ENCODE results near the gene CBFA2T3.

The CBFA2T3 gene

DNA sequence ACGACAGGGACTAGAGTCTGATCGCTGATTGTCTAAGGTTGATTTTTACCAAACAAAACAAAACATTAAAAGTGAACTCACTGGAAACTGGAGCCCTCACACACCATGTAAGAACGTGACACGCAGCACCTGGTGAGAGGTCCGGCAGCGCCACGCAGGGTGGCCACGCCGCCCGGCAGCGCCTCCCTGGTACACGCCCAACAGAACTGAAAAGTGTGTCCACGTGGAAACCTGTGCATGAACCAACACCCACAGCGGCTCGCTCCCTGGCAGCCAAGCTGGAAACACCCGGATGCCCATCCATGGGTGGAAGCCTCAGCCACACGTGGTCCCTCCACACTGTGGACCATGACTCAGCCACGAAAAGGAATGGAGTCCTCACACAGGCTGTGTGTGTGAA is 129.4 kb downstream of the CBFA2T3 start:
- no peak overlapping the region for H3K4me3 ChIP-seq
- TF ChIP-seq, protein P1, sequence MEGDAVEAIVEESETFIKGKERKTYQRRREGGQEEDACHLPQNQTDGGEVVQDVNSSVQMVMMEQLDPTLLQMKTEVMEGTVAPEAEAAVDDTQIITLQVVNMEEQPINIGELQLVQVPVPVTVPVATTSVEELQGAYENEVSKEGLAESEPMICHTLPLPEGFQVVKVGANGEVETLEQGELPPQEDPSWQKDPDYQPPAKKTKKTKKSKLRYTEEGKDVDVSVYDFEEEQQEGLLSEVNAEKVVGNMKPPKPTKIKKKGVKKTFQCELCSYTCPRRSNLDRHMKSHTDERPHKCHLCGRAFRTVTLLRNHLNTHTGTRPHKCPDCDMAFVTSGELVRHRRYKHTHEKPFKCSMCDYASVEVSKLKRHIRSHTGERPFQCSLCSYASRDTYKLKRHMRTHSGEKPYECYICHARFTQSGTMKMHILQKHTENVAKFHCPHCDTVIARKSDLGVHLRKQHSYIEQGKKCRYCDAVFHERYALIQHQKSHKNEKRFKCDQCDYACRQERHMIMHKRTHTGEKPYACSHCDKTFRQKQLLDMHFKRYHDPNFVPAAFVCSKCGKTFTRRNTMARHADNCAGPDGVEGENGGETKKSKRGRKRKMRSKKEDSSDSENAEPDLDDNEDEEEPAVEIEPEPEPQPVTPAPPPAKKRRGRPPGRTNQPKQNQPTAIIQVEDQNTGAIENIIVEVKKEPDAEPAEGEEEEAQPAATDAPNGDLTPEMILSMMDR (IDR thresholded peaks at IDR 0.05): no peak
- no peak overlapping the region for H3K27ac ChIP-seq
- DNase-seq (ENCODE audit: low spot score): no peak

DNA sequence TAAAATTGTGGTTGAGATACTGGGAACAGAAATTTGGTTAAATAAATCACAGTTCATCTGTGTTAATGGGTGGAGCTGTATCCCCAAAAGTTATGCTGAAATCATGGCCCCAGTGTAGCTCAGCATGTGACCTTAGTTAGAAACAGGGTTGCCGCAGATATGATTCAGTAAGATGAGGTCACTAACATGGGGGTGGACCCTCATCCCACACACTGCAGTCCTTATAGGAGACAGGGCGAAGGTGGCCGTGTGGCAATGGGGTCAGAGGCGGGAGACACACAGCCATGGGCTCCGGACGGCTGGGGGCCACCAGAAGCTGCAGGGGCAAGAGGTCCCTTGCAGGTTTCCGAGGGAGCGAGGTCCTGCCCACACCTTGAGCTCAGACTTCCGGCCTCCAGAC is 130.9 kb downstream of the CBFA2T3 start:
- no peak overlapping the region for H3K4me3 ChIP-seq
- H3K27ac ChIP-seq: no peak overlapping the region
- TF ChIP-seq, protein P1 (IDR thresholded peaks at IDR 0.05): no peak
- DNase-seq (ENCODE audit: low spot score): no peak

DNA sequence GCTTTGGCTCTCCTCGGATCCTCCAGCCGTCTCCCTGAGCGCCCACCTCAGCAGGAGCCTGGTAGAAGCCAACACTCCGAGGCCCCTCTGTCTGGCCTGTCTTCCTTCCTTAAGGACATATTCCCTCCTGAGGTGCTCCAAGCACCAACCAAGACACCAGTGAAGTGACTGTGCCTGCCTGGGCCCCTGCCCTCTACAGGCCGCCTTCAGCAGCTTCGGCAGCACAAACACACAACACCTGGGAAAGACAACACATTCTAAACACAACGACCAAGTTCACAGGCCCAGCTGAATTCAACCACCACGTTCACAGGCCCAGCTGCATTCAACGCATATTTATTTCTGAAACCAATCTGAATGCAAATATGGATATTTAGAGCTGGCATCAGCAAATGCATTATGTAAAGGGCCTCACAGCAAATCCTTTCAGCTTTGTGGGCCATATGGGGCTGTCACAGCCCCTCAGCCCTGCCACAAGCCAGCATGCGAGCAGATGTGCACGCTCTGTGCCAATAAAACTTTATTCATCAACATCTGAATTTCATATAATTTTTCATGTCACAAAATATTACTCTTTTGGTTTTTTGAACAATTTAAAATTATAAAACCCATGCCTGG is 132.5 kb downstream of the CBFA2T3 start:
- TF ChIP-seq, protein P1 (IDR thresholded peaks at IDR 0.05): no peak
- no peak for DNase-seq (ENCODE audit: low spot score)
- Histone ChIP-seq H3K27ac (no peak overlapping the region), H3K4me3 (no peak overlapping the region)

DNA sequence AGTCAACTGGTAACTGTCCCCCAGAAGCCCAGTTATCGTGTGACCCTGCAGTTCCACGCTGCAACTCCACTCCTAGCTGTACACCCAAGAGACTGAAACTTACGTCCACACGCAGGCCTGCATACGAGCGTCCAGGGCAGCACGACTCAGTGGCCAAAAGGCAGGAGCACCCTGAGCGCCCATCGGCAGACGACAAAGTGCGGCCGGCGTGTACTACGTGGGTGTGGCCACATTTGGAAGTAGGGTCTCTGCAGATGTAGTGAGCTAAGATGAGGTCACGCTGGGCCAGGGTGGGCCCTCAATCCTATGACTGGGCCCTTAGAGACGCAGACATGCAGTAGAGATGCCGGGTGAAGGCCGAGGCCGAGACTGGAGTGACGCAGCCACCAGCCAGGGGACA is 133.8 kb downstream of the CBFA2T3 start:
- TF ChIP-seq, protein P1 (IDR thresholded peaks at IDR 0.05): no peak
- H3K4me3 ChIP-seq: no peak overlapping the region
- DNase-seq (ENCODE audit: low spot score): no peak
- H3K27ac ChIP-seq: no peak overlapping the region

DNA sequence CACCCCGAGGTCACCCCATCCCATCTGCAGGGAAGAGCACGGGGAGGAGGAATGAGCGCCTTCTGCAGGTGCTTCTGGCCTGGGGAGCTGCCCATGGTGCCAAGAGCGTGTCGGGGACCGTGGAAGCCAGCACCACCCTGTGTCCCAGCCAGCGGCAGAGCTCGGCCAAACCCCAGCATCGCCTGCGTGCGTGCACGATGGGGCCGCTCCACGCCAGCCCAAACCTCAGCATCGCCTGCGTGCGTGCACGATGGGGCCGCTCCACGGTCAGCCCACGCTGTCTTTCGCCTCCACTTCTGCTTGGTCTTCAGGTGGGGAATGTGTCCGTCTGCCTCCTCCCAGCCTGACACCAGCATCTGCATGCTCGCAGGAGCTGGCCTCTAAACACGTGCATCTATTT is 134.2 kb downstream of the CBFA2T3 start:
- TF ChIP-seq, protein P1 (IDR thresholded peaks at IDR 0.05): no peak
- H3K27ac ChIP-seq: no peak overlapping the region
- no peak for DNase-seq (ENCODE audit: low spot score)
- no peak overlapping the region for H3K4me3 ChIP-seq

DNA sequence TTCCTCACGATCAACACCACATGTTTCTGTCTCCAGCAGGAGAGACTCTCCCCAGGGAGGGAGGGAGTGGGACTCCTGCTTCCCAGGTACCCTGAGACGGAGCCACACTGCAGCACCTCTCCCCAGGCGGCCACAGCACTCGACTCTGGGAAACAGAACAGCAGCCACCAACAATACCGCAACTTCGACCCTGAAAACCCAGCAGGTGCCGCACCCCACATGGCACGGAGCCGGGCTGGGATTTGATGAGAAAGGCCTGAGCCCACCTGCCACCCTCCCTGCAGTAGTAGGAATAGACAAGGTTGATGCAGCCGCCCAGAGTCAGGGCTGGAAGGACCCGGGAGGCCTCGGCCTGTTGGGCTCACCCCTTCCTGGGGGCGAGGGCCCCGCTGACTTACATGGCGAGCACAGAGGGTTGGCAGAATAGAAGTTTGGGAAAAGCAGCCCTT is 134.7 kb downstream of the CBFA2T3 start:
- TF ChIP-seq, protein P1 (IDR thresholded peaks at IDR 0.05): no peak
- no peak for DNase-seq (ENCODE audit: low spot score)
- Histone ChIP-seq H3K4me3 (no peak overlapping the region), H3K27ac (no peak overlapping the region)

DNA sequence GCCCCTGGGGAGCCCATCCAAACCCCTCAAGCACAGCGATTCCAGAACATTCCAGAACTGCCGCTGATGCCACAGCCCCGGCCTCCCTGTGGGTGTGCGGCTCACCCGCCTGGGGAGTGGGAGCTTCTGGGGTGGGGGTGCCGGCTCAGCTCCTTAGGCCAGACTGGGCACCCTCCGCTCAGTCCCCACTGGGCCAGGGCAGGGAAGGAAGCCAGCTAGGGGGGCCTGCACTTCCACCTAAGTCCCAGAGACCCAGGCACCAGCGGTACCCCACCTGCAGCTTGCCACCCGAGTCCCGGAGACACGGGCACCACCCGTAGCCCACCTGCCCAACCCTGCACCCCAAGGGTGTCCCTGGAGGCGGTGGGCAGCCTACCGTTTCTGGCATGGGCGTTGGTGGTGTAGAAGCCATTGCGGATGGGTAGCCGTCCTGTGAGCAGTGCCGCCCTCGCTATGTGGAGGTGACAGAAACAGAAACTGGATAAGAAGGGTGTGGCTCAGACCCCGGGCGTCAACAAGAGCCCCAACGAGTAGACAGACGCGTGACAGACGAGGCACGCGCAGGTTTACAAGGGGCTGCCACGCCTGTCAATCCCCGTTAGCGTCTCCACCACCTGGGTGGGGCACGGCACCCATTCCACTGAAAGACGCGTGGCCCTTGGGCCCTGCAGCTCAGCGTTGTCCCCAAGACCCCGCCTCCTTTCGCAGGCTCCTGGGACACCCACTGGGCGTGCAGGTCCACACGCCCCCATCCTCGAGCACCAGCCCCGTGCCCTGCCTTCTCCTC is 135.3 kb downstream of the CBFA2T3 start:
- Histone ChIP-seq H3K27ac (no peak overlapping the region), H3K4me3 (no peak overlapping the region)
- DNase-seq (ENCODE audit: low spot score): no peak
- TF ChIP-seq, protein P1 (IDR thresholded peaks at IDR 0.05): no peak
